Melanocyte of skin (primary cell): ENCODE data around the gene REX1BD. TPM values are rescaled to one million over a fixed set of nuclear protein-coding genes. Genes with fewer than 3 reads are reported as not detected.

ENCODE experiments used
- small RNA-seq, 2 donors: library from RNA; depleted of rRNA; stranded (forward); fragments of <200 nt; gene quantifications; one replicate each; pipeline ENCODE3, GENCODE V24; 2012
- total RNA-seq, 2 donors: library from RNA; depleted of rRNA; stranded (reverse); fragments of >200 nt; gene quantifications; 2 replicates each; pipeline ENCODE4 v1.2.3, GENCODE V29; 2012

Gene REX1BD
- 10 to 100 TPM; 67.9 to 68.5 TPM for total RNA-seq

GRCh38 chr19:18588611-18589379, at the start of gene REX1BD:
TSS of gene REX1BD (plus strand) at chr19:18588798. CDS start at chr19:18588802, 4 bp downstream.

GRCh38 chr19:18542941-18543813, 45.4 kb upstream of the REX1BD start, which contains the start of gene FKBP8:
TSS of gene FKBP8 (minus strand) at chr19:18543573. CDS start at chr19:18541970, 1,603 bp downstream.

GRCh38 chr19:18557411-18558201, 31.0 kb upstream of the REX1BD start, which contains the start of gene KXD1:
TSS of gene KXD1 (plus strand) at chr19:18557870. CDS start at chr19:18562057, 4,187 bp downstream.

GRCh38 chr19:18571564-18572344, 16.8 kb upstream of the REX1BD start, which contains the start of gene UBA52:
TSS of gene UBA52 (plus strand) at chr19:18571857. CDS start at chr19:18573301, 1,444 bp downstream.

GRCh38 chr19:18606281-18607225, 18.0 kb downstream of the REX1BD start, which contains the start of gene CRLF1:
TSS of gene CRLF1 (minus strand) at chr19:18606799. CDS start at chr19:18606656, 143 bp downstream.

GRCh38 chr19:18612772-18613588, 24.4 kb downstream of the REX1BD start, which contains the start of gene TMEM59L:
TSS of gene TMEM59L (plus strand) at chr19:18612870. CDS start at chr19:18612959, 89 bp downstream.

GRCh38 chr19:18636969-18637629, 48.5 kb downstream of the REX1BD start, which contains the start of gene KLHL26:
TSS of gene KLHL26 (plus strand) at chr19:18637028. CDS start at chr19:18637055, 27 bp downstream.

Small RNAs within 50 kb of the gene (small RNA-seq; reads per million reads assigned to genes)
- 0 reads per million in 2 donors for gene RN7SL155P

Other genes starting within 250 kb of the REX1BD start
- 10 to 100 TPM; 17.9 to 23.3 TPM for gene PGPEP1, start 248.2 kb upstream of the REX1BD start, total RNA-seq
- 100 to 1,000 TPM in 1 of 2 donors, 10 to 100 TPM in 1; 57.8 to 325 TPM for gene GDF15, start 202.6 kb upstream of the REX1BD start, total RNA-seq
- not detected for gene LRRC25, start 191.2 kb upstream of the REX1BD start, total RNA-seq
- 10 to 100 TPM; 38.2 to 85.6 TPM for gene SSBP4, start 169.4 kb upstream of the REX1BD start, total RNA-seq
- 10 to 100 TPM; 24.0 to 25.5 TPM for gene ISYNA1, start 150.7 kb upstream of the REX1BD start, total RNA-seq
- gene ELL, start 66.7 kb upstream of the REX1BD start, total RNA-seq: 10 to 100 TPM in 1 of 2 donors, 1 to 10 TPM in 1; 8.6 to 11.3 TPM
- 100 to 1,000 TPM; 145 to 159 TPM for gene FKBP8, start 45.2 kb upstream of the REX1BD start, total RNA-seq
- 100 to 1,000 TPM; 138 to 139 TPM for gene KXD1, start 30.9 kb upstream of the REX1BD start, total RNA-seq
- 100 to 1,000 TPM; 498 to 653 TPM for gene UBA52, start 16.9 kb upstream of the REX1BD start, total RNA-seq
- under 1 TPM in 1 of 2 donors, not detected in 1; under 0.01 TPM for gene CRLF1, start 18.0 kb downstream of the REX1BD start, total RNA-seq
- gene TMEM59L, start 24.1 kb downstream of the REX1BD start, total RNA-seq: not detected
- gene KLHL26, start 48.2 kb downstream of the REX1BD start, total RNA-seq: 1 to 10 TPM; 3.4 to 4.7 TPM
- 1 to 10 TPM; 2.3 to 4.8 TPM for gene CRTC1, start 94.9 kb downstream of the REX1BD start, total RNA-seq
- gene COMP, start 202.5 kb downstream of the REX1BD start, total RNA-seq: not detected
- gene UPF1, start 243.2 kb downstream of the REX1BD start, total RNA-seq: 10 to 100 TPM; 29.6 to 66.6 TPM